Measurements from ENCODE around the gene NEMF. TPM values are rescaled to one million over a fixed set of nuclear protein-coding genes. Genes with fewer than 3 reads are reported as not detected.

The NEMF gene
- polyA plus RNA-seq, 1 donor (not counting 4 experiments of a cell fraction or from before 2014, with no cell fraction given): 55.1 TPM

GRCh38 chr14:49851813-49852212, 775 bp downstream of the NEMF start:
- FAIRE-seq: no peak
- Histone ChIP-seq H3K27ac (ENCODE audit: control insufficient read depth, insufficient read depth, low read length) (peak overlapping the region; percentile 87), H3K36me3 (ENCODE audit: control insufficient read depth in 2 of 2, extremely low read depth in 1 of 2, insufficient read depth in 2 of 2, low read length in 2 of 2) (peaks cover 3 to 7% of the 10 kb centered on the region in 2 experiments), H3K4me2 (ENCODE audit: control insufficient read depth, extremely low read depth, insufficient read depth, low read depth, low read length) (peak overlapping the region; percentile 94), H3K27me3 (ENCODE audit: control insufficient read depth, extremely low read depth, insufficient read depth, low read length) (no peaks in the 10 kb centered on the region), H2AFZ (ENCODE audit: control insufficient read depth, low read length) (no peak overlapping the region), H3K79me2 (ENCODE audit: control insufficient read depth, insufficient read depth, low read length) (peaks cover 41% of the 10 kb centered on the region), H3K4me1 (ENCODE audit: control insufficient read depth, extremely low read depth, insufficient read depth, low read length) (peaks cover 8% of the 10 kb centered on the region), H3K9me3 (ENCODE audit: control insufficient read depth, low read depth, low read length) (no peaks in the 10 kb centered on the region), H4K20me1 (ENCODE audit: control insufficient read depth, extremely low read depth, insufficient read depth, low read length) (no peaks in the 10 kb centered on the region), H3K4me3 (ENCODE audit: control insufficient read depth in 2 of 3, extremely low read depth in 1 of 3, insufficient read depth in 2 of 3, low read depth in 1 of 3, low read length in 3 of 3) (peak overlapping the region; percentile 74 to 98 (median 96)), H3K9me1 (ENCODE audit: control insufficient read depth, extremely low read depth, insufficient read depth, low read length) (no peaks in the 10 kb centered on the region), H3K9ac (ENCODE audit: control insufficient read depth, extremely low read depth, insufficient read depth, low read length) (peak overlapping the region; percentile 97)
- no peak for DNase-seq (ENCODE audit: low read depth, low spot score)
- TF ChIP-seq CTCF (optimal IDR thresholded peaks at IDR 0.05 in 1 of 3, IDR thresholded peaks at IDR 0.05 in 1 of 3, conservative IDR thresholded peaks at IDR 0.05 in 1 of 3; ENCODE audit: extremely low read depth in 1 of 3, insufficient read depth in 2 of 3, low read length in 3 of 3) (no peak), EZH2 (IDR thresholded peaks at IDR 0.05; ENCODE audit: low read length) (no peak)
- dilution Hi-C loops (cut with MboI; ENCODE audit: extremely low pct_ligation_motif_present, low sequenced_read_pairs): no loop called here

GRCh38 chr14:49849213-49849847, 3.3 kb downstream of the NEMF start:
- Histone ChIP-seq H3K9me1 (ENCODE audit: control insufficient read depth, extremely low read depth, insufficient read depth, low read length) (no peaks in the 10 kb centered on the region), H3K4me1 (ENCODE audit: control insufficient read depth, extremely low read depth, insufficient read depth, low read length) (peaks cover 8% of the 10 kb centered on the region), H3K4me3 (ENCODE audit: control insufficient read depth in 2 of 3, extremely low read depth in 1 of 3, insufficient read depth in 2 of 3, low read depth in 1 of 3, low read length in 3 of 3) (no peak overlapping the region), H4K20me1 (ENCODE audit: control insufficient read depth, extremely low read depth, insufficient read depth, low read length) (no peaks in the 10 kb centered on the region), H3K9ac (ENCODE audit: control insufficient read depth, extremely low read depth, insufficient read depth, low read length) (no peak overlapping the region), H3K27ac (ENCODE audit: control insufficient read depth, insufficient read depth, low read length) (no peak overlapping the region), H3K4me2 (ENCODE audit: control insufficient read depth, extremely low read depth, insufficient read depth, low read depth, low read length) (no peak overlapping the region), H2AFZ (ENCODE audit: control insufficient read depth, low read length) (no peak overlapping the region), H3K36me3 (ENCODE audit: control insufficient read depth in 2 of 2, extremely low read depth in 1 of 2, insufficient read depth in 2 of 2, low read length in 2 of 2) (peaks cover 3 to 12% of the 10 kb centered on the region in 2 experiments), H3K27me3 (ENCODE audit: control insufficient read depth, extremely low read depth, insufficient read depth, low read length) (no peaks in the 10 kb centered on the region), H3K79me2 (ENCODE audit: control insufficient read depth, insufficient read depth, low read length) (peaks cover 44% of the 10 kb centered on the region), H3K9me3 (ENCODE audit: control insufficient read depth, low read depth, low read length) (no peaks in the 10 kb centered on the region)
- TF ChIP-seq CTCF (optimal IDR thresholded peaks at IDR 0.05 in 1 of 3, IDR thresholded peaks at IDR 0.05 in 1 of 3, conservative IDR thresholded peaks at IDR 0.05 in 1 of 3; ENCODE audit: extremely low read depth in 1 of 3, insufficient read depth in 2 of 3, low read length in 3 of 3) (no peak), EZH2 (IDR thresholded peaks at IDR 0.05; ENCODE audit: low read length) (no peak)
- dilution Hi-C loops (cut with MboI; ENCODE audit: extremely low pct_ligation_motif_present, low sequenced_read_pairs): no loop called here
- no peak for FAIRE-seq
- no peak for DNase-seq (ENCODE audit: low read depth, low spot score)

Measured in keratinocyte (primary cell).